Measurements from ENCODE around the gene KNSTRN.

- TF ChIP-seq CTCF (IDR thresholded peaks at IDR 0.05) = no peak
- no peak for TF ChIP-seq POLR2A (IDR thresholded peaks at IDR 0.05)
Measured at GRCh38 chr15:40352281-40352901, 30.1 kb upstream of the KNSTRN start.

Data from thyroid gland (tissue), 4 donors.